KMS-11 (cell line): Measurements from ENCODE around the gene MAP2K2.
"Not testable (repeated sequence)": the region's sequence is repeated elsewhere in the genome, so short reads cannot be mapped to it uniquely, and the experiment has no call there.

Experiments used
- H2AFZ ChIP-seq: fragments of 200-600 bp; sonication (generic); 2 replicates; pipeline ENCODE4 v1.6.1; 2016; ENCODE audit warnings: antibody characterized with exemption, mixed run types, low read depth
- H3K27ac ChIP-seq: fragments of 200-600 bp; sonication (generic); 2 replicates; pipeline ENCODE4 v1.6.1; 2016; ENCODE audit warnings: mild to moderate bottlenecking, mixed run types
- H3K27me3 ChIP-seq: fragments of 200-600 bp; sonication (generic); 2 replicates; pipeline ENCODE4 v1.6.1; 2017; ENCODE audit warnings: mild to moderate bottlenecking, low read depth, mixed run types, moderate library complexity; ENCODE audit not compliant: insufficient read depth
- H3K36me3 ChIP-seq: fragments of 200-600 bp; sonication (generic); 2 replicates; pipeline ENCODE4 v1.6.1; 2017; ENCODE audit warnings: mild to moderate bottlenecking, mixed run types; ENCODE audit not compliant: insufficient read depth
- H3K4me1 ChIP-seq: fragments of 200-600 bp; sonication (generic); 2 replicates; pipeline ENCODE4 v1.6.1; 2016; ENCODE audit warnings: mild to moderate bottlenecking, low read depth, mixed run types; ENCODE audit not compliant: poor library complexity, severe bottlenecking
- H3K4me2 ChIP-seq: fragments of 200-600 bp; sonication (generic); 2 replicates; pipeline ENCODE4 v1.7.0; 2016; ENCODE audit warnings: mild to moderate bottlenecking, mixed run types
- H3K4me3 ChIP-seq: fragments of 200-600 bp; sonication (generic); IDR thresholded peaks from 2 replicates; pipeline ENCODE4 v1.6.1; 2017; ENCODE audit warnings: low read depth, low read length, mixed read lengths; ENCODE audit not compliant: insufficient read depth
- H3K79me2 ChIP-seq: fragments of 200-600 bp; sonication (generic); 2 replicates; pipeline ENCODE4 v1.6.1; 2016; ENCODE audit warnings: low read depth, mixed run types; ENCODE audit not compliant: insufficient read depth
- H3K9ac ChIP-seq: fragments of 200-600 bp; sonication (generic); 2 replicates; pipeline ENCODE4 v1.6.1; 2016; ENCODE audit warnings: mild to moderate bottlenecking, mixed run types
- H4K20me1 ChIP-seq: fragments of 200-600 bp; sonication (generic); 2 replicates; pipeline ENCODE4 v1.6.1; 2016; ENCODE audit warnings: mild to moderate bottlenecking, mixed run types; ENCODE audit not compliant: insufficient read depth
- CTCF ChIP-seq: fragments of 200-600 bp; sonication (generic); conservative IDR thresholded peaks from 2 replicates; pipeline ENCODE4 v1.6.1; 2017; ENCODE audit warnings: low read depth, mild to moderate bottlenecking, antibody characterized with exemption, low read length, moderate library complexity, mixed read lengths

Gene MAP2K2

GRCh38 chr19:4152241-4152998, 28.5 kb upstream of the MAP2K2 start:
- no peak for TF ChIP-seq CTCF
- peaks cover 8% of the 10 kb centered on the region for H3K4me1 ChIP-seq
- H3K79me2 ChIP-seq: no peaks in the 10 kb centered on the region
- no peak overlapping the region for H3K27ac ChIP-seq
- no peak overlapping the region for H3K4me2 ChIP-seq
- no peaks in the 10 kb centered on the region for H3K36me3 ChIP-seq
- peaks cover 97% of the 10 kb centered on the region for H3K27me3 ChIP-seq
- H2AFZ ChIP-seq: no peak overlapping the region
- H3K4me3 ChIP-seq: no peak overlapping the region
- no peaks in the 10 kb centered on the region for H4K20me1 ChIP-seq
- no peak overlapping the region for H3K9ac ChIP-seq

- no peak for TF ChIP-seq CTCF
- H3K36me3 ChIP-seq: no peaks in the 10 kb centered on the region
- no peak overlapping the region for H2AFZ ChIP-seq
- no peaks in the 10 kb centered on the region for H4K20me1 ChIP-seq
- no peak overlapping the region for H3K27ac ChIP-seq
- no peak overlapping the region for H3K4me3 ChIP-seq
- H3K79me2 ChIP-seq: no peaks in the 10 kb centered on the region
- H3K4me2 ChIP-seq: no peak overlapping the region
- peaks cover 93% of the 10 kb centered on the region for H3K27me3 ChIP-seq
- H3K9ac ChIP-seq: no peak overlapping the region
- peaks cover 8% of the 10 kb centered on the region for H3K4me1 ChIP-seq
Observed at GRCh38 chr19:4151623-4152022, 27.7 kb upstream of the MAP2K2 start.

- no peaks in the 10 kb centered on the region for H3K36me3 ChIP-seq
- H4K20me1 ChIP-seq: no peaks in the 10 kb centered on the region
- no peak overlapping the region for H3K27ac ChIP-seq
- no peaks in the 10 kb centered on the region for H3K79me2 ChIP-seq
- no peak overlapping the region for H2AFZ ChIP-seq
- no peak for TF ChIP-seq CTCF
- no peak overlapping the region for H3K4me3 ChIP-seq
- H3K4me1 ChIP-seq: peaks cover 8% of the 10 kb centered on the region
- H3K27me3 ChIP-seq: peaks cover 91% of the 10 kb centered on the region
- no peak overlapping the region for H3K9ac ChIP-seq
- H3K4me2 ChIP-seq: no peak overlapping the region
Observed at GRCh38 chr19:4149518-4150288, 25.8 kb upstream of the MAP2K2 start.

GRCh38 chr19:4144666-4145249, 20.8 kb upstream of the MAP2K2 start:
- Histone ChIP-seq H3K4me1 (peaks cover 4% of the 10 kb centered on the region), H3K4me2 (no peak overlapping the region), H3K27me3 (peaks cover 87% of the 10 kb centered on the region), H3K9ac (no peak overlapping the region), H4K20me1 (no peaks in the 10 kb centered on the region), H3K79me2 (no peaks in the 10 kb centered on the region), H3K4me3 (no peak overlapping the region), H2AFZ (no peak overlapping the region), H3K36me3 (no peaks in the 10 kb centered on the region), H3K27ac (no peak overlapping the region)
- no peak for TF ChIP-seq CTCF

GRCh38 chr19:4142916-4143315, 19.0 kb upstream of the MAP2K2 start:
- not testable (repeated sequence) for H3K4me1 ChIP-seq, H4K20me1 ChIP-seq, H3K9ac ChIP-seq, H3K27ac ChIP-seq, H3K4me3 ChIP-seq, H2AFZ ChIP-seq, H3K4me2 ChIP-seq, H3K36me3 ChIP-seq, H3K79me2 ChIP-seq
- peaks cover 68% of the 10 kb centered on the region for H3K27me3 ChIP-seq
